Left ventricle myocardium superior (tissue), 1 donor: ENCODE measurements around the gene NPY1R. TPM values are rescaled to one million over a fixed set of nuclear protein-coding genes. Genes with fewer than 3 reads are reported as not detected.

Source experiments
- ATAC-seq: fragments of 200-7000 bp; cut with Tn5 transposase; one replicate; pipeline ENCODE4 v1.9.1; 2020; ENCODE audit warnings: mild to moderate bottlenecking, moderate library complexity
- DNase-seq: peaks from one replicate; pipeline ENCODE4 v3.0.0-alpha.2; 2020
- intact Hi-C: fragments of 100-400 bp; cut with micrococcal nuclease; formaldehyde crosslinking; loops from one replicate; pipeline ENCODE4 v1.11.0; 2022
- total RNA-seq: library from RNA; stranded (reverse); fragmentation: NEBNext Ultra II Directional; extraction: Animal tissue kit (Norgen Biotek cat#: 25700); gene quantifications from one replicate; pipeline ENCODE4 v1.2.1, GENCODE V29; 2021
- donor health status: DM: no; HTN: yes; CAD: no; lungs with severe emphysema.

Gene NPY1R
- total RNA-seq, 1 donor from 2014 or later: 0.69 TPM

DNA sequence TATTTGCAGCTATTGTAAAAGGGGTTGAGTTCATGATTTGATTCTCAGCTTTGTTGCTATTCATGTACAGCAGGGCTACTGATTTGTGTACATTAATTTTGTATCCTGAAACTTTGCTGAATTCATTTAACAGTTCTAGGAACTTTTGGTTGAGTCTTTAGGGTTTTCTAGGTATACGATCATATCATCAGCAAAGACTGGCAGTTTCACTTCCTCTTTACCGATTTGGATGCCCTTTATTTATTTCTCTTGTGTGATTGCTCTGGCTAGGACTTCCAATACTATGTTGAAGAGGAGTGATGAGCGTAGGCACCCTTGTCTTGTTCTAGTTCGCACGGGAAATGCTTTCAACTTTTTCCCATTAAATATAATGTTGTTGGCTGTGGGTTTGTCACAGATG is 48.1 kb downstream of the NPY1R start:
- no peak for DNase-seq
- no peak for ATAC-seq
- intact Hi-C loops: no loop called here

DNA sequence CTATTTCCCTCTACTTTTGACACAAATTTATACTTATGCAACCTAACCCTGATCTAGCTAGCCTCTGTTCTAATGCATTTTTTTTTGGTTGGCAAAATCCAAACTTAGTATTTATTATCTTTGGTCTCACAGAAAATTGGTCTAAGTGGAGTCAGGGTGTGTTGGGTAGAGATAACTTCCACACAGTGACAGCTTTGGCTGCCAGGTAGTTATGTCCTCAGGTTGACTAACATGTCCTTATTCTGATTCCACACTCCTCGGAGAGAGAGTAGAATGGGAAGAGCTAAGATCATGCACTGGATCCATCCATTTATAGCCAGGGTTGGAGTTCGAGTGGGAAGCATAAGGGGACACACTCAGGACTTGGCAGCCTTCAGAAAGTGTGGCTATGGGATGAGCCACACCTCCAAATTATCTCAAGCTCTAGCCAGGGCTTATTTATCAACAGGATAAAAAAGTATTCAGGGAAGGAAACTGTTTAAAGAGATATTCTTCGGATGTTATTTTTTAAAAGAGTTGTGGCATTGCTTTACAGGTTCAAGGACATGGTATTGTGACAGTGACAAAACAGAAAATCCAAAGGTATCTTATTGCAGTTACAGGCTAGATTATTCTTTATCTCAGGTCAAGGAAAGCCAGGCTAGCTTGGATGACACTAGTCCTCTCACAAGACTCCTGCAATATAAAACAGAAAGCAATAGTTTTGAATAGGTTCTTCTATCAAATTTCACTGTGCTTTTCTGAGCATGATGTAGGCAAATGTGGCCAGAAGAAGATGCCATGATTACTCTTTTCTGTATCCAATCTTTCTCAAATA is 51.5 kb downstream of the NPY1R start:
- intact Hi-C loops: no loop called here
- no peak for ATAC-seq
- no peak for DNase-seq

DNA sequence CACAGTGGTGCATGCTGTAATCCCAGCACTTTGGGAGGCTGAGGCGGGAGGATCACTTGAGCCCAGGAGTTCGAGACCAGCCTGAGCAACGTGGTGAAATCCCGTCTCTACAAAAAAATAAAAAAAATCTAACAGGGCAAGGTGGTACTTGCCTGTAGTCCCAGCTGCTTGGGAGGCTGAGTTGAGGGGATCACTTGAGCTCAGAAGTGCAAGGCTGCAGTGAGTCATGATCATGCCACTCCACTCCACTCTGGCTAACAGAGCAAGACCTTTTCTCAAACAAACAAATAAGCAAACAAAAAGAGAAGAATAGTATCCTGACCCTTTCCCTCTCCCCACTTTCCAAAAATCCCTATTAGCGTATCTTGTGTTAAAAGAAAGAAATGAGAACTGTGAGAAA is 52.7 kb downstream of the NPY1R start:
- intact Hi-C loops: no loop called here
- ATAC-seq (no peak), DNase-seq (no peak)

DNA sequence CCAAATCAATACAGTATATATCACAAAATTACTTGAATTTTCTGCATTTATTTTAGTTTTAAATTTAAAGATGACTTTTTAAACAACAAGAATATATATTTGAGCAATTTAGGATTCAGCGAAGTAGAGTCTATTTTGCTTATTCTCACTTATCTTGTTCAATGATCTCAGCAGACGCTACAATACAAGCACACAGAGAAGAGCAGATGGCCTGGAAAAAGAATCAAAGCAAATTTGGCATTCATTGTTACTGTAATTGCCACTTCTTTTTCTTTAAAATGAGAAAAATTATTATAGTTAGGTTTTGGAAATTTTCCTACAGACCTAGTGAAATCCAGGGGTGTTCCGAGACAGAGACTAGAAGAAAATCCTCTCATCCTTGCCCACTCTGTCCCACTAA is 57.5 kb downstream of the NPY1R start:
- intact Hi-C loops: no loop called here
- ATAC-seq: no peak

More for the DNA sequence above, 57.5 kb downstream of the NPY1R start:
- DNase-seq: no peak

Other genes with a start within 250 kb of the NPY1R start
- 12.5 TPM for gene NAF1, start 165.7 kb downstream of the NPY1R start, total RNA-seq
- not detected for gene NPY5R, start 11.3 kb upstream of the NPY1R start, total RNA-seq
- gene TKTL2, start 141.2 kb upstream of the NPY1R start, total RNA-seq: not detected
- 9.1 TPM for gene TMA16, start 162.1 kb upstream of the NPY1R start, total RNA-seq